ENCODE results near the gene KCNE1. TPM values are rescaled to one million over a fixed set of nuclear protein-coding genes. Genes with fewer than 3 reads are reported as not detected.

KCNE1 gene
- total and polyA plus RNA-seq, 2 of the 13 experiments (the other 11 are each of a cell fraction or from before 2014, with no cell fraction given), result 0.35 TPM; not detected in 1

- TF ChIP-seq POLR2G (IDR thresholded peaks at IDR 0.05; ENCODE audit: low read depth, low read length) (no peak), ZBTB38 (CRISPR knock-in tag; IDR thresholded peaks at IDR 0.05) (no peak), ZNF337 (CRISPR knock-in tag; IDR thresholded peaks at IDR 0.05; ENCODE audit: borderline replicate concordance, low read depth) (no peak), RARA (CRISPR knock-in tag; IDR thresholded peaks at IDR 0.05) (no peak), THAP11 (CRISPR knock-in tag; IDR thresholded peaks at IDR 0.05) (0 out of 2 replicates have a peak, but pooled peaks have one; percentile 15), ZBTB34 (CRISPR knock-in tag; IDR thresholded peaks at IDR 0.05) (no peak), ZNF607 (CRISPR knock-in tag; IDR thresholded peaks at IDR 0.05; ENCODE audit: borderline replicate concordance) (no peak), ZNF430 (CRISPR knock-in tag; IDR thresholded peaks at IDR 0.05) (no peak), POLR2AphosphoS5 (IDR thresholded peaks at IDR 0.05; ENCODE audit: low read depth, low read length) (no peak), SMC3 (IDR thresholded peaks at IDR 0.05; ENCODE audit: low read length) (peak; percentile 92), ZKSCAN1 (IDR thresholded peaks at IDR 0.05; ENCODE audit: low read length) (no peak), SOX5 (CRISPR knock-in tag; IDR thresholded peaks at IDR 0.05; ENCODE audit: borderline replicate concordance) (peak; percentile 50; the same call in 1 of the 2 replicates), NFE2L1 (CRISPR knock-in tag; IDR thresholded peaks at IDR 0.05; ENCODE audit: borderline replicate concordance) (no peak), ARID3A (IDR thresholded peaks at IDR 0.05; ENCODE audit: low read depth, low read length) (0 out of 2 replicates have a peak, but pooled peaks have one; percentile 18), IRF2 (CRISPR knock-in tag; IDR thresholded peaks at IDR 0.05) (peak; percentile 59; the same call in 1 of the 2 replicates), ZNF503 (CRISPR knock-in tag; IDR thresholded peaks at IDR 0.05) (no peak), RAD51 (IDR thresholded peaks at IDR 0.05; ENCODE audit: borderline replicate concordance) (no peak), TP53 (CRISPR knock-in tag; conservative IDR thresholded peaks at IDR 0.05) (no peak)
- TF ChIP-seq, protein P1, sequence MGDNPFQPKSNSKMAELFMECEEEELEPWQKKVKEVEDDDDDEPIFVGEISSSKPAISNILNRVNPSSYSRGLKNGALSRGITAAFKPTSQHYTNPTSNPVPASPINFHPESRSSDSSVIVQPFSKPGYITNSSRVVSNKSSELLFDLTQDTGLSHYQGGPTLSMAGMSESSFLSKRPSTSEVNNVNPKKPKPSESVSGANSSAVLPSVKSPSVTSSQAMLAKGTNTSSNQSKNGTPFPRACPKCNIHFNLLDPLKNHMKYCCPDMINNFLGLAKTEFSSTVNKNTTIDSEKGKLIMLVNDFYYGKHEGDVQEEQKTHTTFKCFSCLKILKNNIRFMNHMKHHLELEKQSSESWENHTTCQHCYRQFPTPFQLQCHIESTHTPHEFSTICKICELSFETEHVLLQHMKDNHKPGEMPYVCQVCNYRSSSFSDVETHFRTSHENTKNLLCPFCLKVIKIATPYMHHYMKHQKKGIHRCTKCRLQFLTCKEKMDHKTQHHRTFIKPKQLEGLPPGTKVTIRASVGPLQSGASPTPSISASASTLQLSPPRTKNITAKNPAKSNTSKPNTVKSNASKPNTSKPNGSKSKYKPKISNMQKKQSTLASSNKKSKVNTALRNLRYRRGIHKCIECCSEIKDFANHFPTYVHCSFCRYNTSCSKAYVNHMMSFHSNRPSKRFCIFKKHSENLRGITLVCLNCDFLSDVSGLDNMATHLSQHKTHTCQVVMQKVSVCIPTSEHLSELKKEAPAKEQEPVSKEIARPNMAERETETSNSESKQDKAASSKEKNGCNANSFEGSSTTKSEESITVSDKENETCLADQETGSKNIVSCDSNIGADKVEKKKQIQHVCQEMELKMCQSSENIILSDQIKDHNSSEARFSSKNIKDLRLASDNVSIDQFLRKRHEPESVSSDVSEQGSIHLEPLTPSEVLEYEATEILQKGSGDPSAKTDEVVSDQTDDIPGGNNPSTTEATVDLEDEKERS (CRISPR knock-in tag; IDR thresholded peaks at IDR 0.05), result no peak
- TF ChIP-seq, protein P2, sequence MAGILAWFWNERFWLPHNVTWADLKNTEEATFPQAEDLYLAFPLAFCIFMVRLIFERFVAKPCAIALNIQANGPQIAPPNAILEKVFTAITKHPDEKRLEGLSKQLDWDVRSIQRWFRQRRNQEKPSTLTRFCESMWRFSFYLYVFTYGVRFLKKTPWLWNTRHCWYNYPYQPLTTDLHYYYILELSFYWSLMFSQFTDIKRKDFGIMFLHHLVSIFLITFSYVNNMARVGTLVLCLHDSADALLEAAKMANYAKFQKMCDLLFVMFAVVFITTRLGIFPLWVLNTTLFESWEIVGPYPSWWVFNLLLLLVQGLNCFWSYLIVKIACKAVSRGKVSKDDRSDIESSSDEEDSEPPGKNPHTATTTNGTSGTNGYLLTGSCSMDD (CRISPR knock-in tag; IDR thresholded peaks at IDR 0.05), result no peak
- TF ChIP-seq, protein P3, sequence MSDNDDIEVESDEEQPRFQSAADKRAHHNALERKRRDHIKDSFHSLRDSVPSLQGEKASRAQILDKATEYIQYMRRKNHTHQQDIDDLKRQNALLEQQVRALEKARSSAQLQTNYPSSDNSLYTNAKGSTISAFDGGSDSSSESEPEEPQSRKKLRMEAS (IDR thresholded peaks at IDR 0.05), result no peak
Observed at GRCh38 chr21:34544032-34544496, 32.1 kb upstream of the KCNE1 start (continued).
